ENCODE measurements around the gene VAPB.

- TF ChIP-seq CTCF (IDR thresholded peaks at IDR 0.05; ENCODE audit: poor library complexity, severe bottlenecking) (no peak), EZH2 (IDR thresholded peaks at IDR 0.05; ENCODE audit: borderline replicate concordance, insufficient read depth, low read length, poor library complexity, severe bottlenecking) (no peak), TAF1 (IDR thresholded peaks at IDR 0.05; ENCODE audit: low read depth) (no peak), EP300 (conservative IDR thresholded peaks at IDR 0.05; ENCODE audit: poor library complexity, severe bottlenecking) (no peak), MXI1 (conservative IDR thresholded peaks at IDR 0.05; ENCODE audit: poor library complexity, severe bottlenecking) (no peak), POLR2AphosphoS5 (IDR thresholded peaks at IDR 0.05) (no peak)
These were observed 90.9 kb downstream of the VAPB start for GRCh38 chr20:58479726-58480440.

Measured in neural cell (in vitro differentiated cells).